ENCODE data around the gene ERFL. TPM values are rescaled to one million over a fixed set of nuclear protein-coding genes. Genes with fewer than 3 reads are reported as not detected.
A peak's percentile ranks its signal among the peaks of the same experiment; 100 is the strongest.

Gene ERFL
- total and polyA plus RNA-seq, 2 experiments from 2014 or later, result 0.69 TPM; not detected in 1

GRCh38 chr19:41927497-41928192 lies 604 bp downstream of the ERFL start:
- H3K36me3 ChIP-seq (ENCODE audit: insufficient read depth), result no peaks in the 10 kb centered on the region
- no peaks in the 10 kb centered on the region; the same call in 2 of the 3 replicates for H3K36me3 Mint-ChIP-seq (ENCODE audit: low read depth)
- no peaks in the 10 kb centered on the region for H3K79me2 ChIP-seq (replicated peaks; ENCODE audit: insufficient read depth)
- peak overlapping the region; percentile 72 for H3K4me3 Mint-ChIP-seq
- peaks cover 32% of the 10 kb centered on the region for H3K4me1 Mint-ChIP-seq
- H3K4me2 ChIP-seq, result peak overlapping the region; percentile 81
- peaks cover 24% of the 10 kb centered on the region for H4K20me1 ChIP-seq (replicated peaks; ENCODE audit: insufficient read depth)
- no peak overlapping the region for H3K27ac Mint-ChIP-seq
- H3K4me1 ChIP-seq (ENCODE audit: insufficient read depth), result peaks cover 23% of the 10 kb centered on the region
- peaks cover 22% of the 10 kb centered on the region for H3F3A ChIP-seq (replicated peaks; ENCODE audit: low read depth)
- ATAC-seq (peak; percentile 6), DNase-seq (ENCODE audit: low spot score) (peak; percentile 46)
- H3K4me3 ChIP-seq, result peak overlapping the region; percentile 63
- peaks cover 52% of the 10 kb centered on the region for H3K27me3 Mint-ChIP-seq (ENCODE audit: insufficient read depth, low read depth, poor library complexity)
- H3K27ac ChIP-seq (ENCODE audit: low read depth), result no peak overlapping the region
- TF ChIP-seq EZH2 (IDR thresholded peaks at IDR 0.05; ENCODE audit: low read depth, unreplicated experiment) (peak; percentile 94), REST (IDR thresholded peaks at IDR 0.05; ENCODE audit: unreplicated experiment) (no peak)
- TF ChIP-seq, protein P1, sequence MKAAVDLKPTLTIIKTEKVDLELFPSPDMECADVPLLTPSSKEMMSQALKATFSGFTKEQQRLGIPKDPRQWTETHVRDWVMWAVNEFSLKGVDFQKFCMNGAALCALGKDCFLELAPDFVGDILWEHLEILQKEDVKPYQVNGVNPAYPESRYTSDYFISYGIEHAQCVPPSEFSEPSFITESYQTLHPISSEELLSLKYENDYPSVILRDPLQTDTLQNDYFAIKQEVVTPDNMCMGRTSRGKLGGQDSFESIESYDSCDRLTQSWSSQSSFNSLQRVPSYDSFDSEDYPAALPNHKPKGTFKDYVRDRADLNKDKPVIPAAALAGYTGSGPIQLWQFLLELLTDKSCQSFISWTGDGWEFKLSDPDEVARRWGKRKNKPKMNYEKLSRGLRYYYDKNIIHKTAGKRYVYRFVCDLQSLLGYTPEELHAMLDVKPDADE (IDR thresholded peaks at IDR 0.05), result no peak
- H2AFZ ChIP-seq, result 0 out of 2 replicates have a peak overlapping the region, but pooled peaks have one; percentile 32
- H3K27me3 ChIP-seq (ENCODE audit: insufficient read depth), result peaks cover 98% of the 10 kb centered on the region
- peaks cover 3% of the 10 kb centered on the region; the same call in 1 of the 3 replicates for H3K9me3 Mint-ChIP-seq
- no peaks in the 10 kb centered on the region for H3K9me2 ChIP-seq (ENCODE audit: insufficient read depth)

DNA sequence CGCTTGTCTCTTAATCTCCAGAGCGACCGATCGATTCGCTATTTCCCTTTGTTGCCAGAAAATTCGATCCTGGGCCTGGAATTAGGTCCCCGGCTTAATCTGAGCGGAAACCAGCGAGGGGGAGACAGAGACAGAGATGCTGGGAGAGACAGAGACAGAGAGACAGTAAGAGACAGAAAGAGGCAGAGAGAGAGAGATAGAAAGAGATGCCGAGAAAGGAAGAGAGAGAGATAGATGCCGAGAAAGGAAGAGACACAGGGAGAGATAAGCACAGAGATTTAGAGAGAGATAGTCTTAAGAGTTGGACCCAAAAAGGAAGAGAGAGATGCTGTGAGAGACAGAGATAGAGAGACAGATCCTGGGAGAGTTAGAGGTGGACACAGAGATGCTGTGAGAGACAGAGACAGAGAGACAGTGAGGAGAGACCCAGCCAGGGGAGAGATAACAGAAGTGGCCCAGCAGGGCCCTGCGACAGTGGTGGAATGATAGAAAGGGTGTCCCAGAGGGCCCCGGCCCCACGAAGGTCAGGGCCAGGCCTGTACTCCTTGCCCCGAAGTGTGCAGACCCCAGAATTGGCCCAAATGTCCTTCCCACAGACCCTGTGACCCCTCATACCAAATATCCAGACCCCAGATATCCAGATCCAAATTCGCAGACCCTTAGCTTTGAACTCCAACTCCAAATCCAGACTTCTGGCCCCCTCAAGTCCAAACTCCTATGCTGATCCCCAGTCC lies 1.3 kb downstream of the ERFL start:
- H3K27me3 ChIP-seq (ENCODE audit: insufficient read depth), result peaks cover 98% of the 10 kb centered on the region
- peak overlapping the region; percentile 63; the same call in 1 of the 2 replicates for H3K4me3 ChIP-seq
- TF ChIP-seq ZNF462 (CRISPR knock-in tag; IDR thresholded peaks at IDR 0.05) (no peak), EZH2 (IDR thresholded peaks at IDR 0.05; ENCODE audit: low read depth, unreplicated experiment) (peak; percentile 82)

More for the DNA sequence above, 1.3 kb downstream of the ERFL start:
- peaks cover 25% of the 10 kb centered on the region for H4K20me1 ChIP-seq (replicated peaks; ENCODE audit: insufficient read depth)
- ATAC-seq, result no peak
- no peaks in the 10 kb centered on the region for H3K36me3 ChIP-seq (ENCODE audit: insufficient read depth)
- DNase-seq (ENCODE audit: low spot score), result no peak
- no peaks in the 10 kb centered on the region for H3K79me2 ChIP-seq (replicated peaks; ENCODE audit: insufficient read depth)
- no peak overlapping the region for H2AFZ ChIP-seq
- peak overlapping the region; percentile 81 for H3K4me2 ChIP-seq
- H3K27ac Mint-ChIP-seq, result no peak overlapping the region
- no peak overlapping the region for H3K27ac ChIP-seq (ENCODE audit: low read depth)
- H3F3A ChIP-seq (replicated peaks; ENCODE audit: low read depth), result peaks cover 25% of the 10 kb centered on the region
- no peaks in the 10 kb centered on the region; the same call in 2 of the 3 replicates for H3K36me3 Mint-ChIP-seq (ENCODE audit: low read depth)
- H3K4me1 Mint-ChIP-seq, result peaks cover 34% of the 10 kb centered on the region
- H3K9me2 ChIP-seq (ENCODE audit: insufficient read depth), result no peaks in the 10 kb centered on the region
- peaks cover 24% of the 10 kb centered on the region for H3K4me1 ChIP-seq (ENCODE audit: insufficient read depth)
- H3K9me3 Mint-ChIP-seq, result peaks cover 3% of the 10 kb centered on the region; the same call in 1 of the 3 replicates
- H3K4me3 Mint-ChIP-seq, result no peak overlapping the region
- H3K27me3 Mint-ChIP-seq (ENCODE audit: insufficient read depth, low read depth, poor library complexity), result peaks cover 46% of the 10 kb centered on the region

Measured in GM23338 (cell line).